Activated CD8-positive, alpha-beta memory T cell treated with anti-CD3 and anti-CD28 coated beads, Interleukin-2, amount 50 U/mL, for 48 hours (primary cell): ENCODE measurements around the gene SAXO1.
"Not testable (repeated sequence)": the region's sequence is repeated elsewhere in the genome, so short reads cannot be mapped to it uniquely, and the experiment has no call there.

Experiments
- DNase-seq: peaks from one replicate; pipeline ENCODE4 v3.0.0-alpha.2; 2020

The SAXO1 gene, protein sequence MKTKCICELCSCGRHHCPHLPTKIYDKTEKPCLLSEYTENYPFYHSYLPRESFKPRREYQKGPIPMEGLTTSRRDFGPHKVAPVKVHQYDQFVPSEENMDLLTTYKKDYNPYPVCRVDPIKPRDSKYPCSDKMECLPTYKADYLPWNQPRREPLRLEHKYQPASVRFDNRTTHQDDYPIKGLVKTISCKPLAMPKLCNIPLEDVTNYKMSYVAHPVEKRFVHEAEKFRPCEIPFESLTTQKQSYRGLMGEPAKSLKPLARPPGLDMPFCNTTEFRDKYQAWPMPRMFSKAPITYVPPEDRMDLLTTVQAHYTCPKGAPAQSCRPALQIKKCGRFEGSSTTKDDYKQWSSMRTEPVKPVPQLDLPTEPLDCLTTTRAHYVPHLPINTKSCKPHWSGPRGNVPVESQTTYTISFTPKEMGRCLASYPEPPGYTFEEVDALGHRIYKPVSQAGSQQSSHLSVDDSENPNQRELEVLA

DNA sequence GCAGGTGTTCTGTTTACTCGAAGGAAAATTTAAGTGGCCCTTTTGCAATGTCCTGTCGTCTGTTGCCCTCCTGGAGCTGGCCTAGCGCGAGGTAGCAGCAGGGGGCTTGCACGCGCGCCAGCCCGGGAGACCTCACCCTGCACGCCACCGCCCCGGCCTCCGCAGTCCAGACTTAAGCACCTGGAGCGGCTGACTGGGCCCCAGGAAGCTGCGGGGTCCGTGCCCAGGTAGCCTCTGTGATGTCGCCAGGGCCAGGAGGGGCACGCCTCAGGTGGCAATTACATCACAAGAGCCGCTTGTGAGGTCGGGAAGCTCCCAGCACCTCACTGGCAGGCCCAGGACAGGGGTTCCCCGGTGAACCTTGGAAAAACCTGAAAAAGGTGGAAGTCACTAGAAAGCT is at the start of gene SAXO1:
SAXO1 (minus strand) TSS at position 195 of the 400 bp plus-strand sequence. CDS start 301 bp downstream, outside the sequence.
- no peak for DNase-seq

DNA sequence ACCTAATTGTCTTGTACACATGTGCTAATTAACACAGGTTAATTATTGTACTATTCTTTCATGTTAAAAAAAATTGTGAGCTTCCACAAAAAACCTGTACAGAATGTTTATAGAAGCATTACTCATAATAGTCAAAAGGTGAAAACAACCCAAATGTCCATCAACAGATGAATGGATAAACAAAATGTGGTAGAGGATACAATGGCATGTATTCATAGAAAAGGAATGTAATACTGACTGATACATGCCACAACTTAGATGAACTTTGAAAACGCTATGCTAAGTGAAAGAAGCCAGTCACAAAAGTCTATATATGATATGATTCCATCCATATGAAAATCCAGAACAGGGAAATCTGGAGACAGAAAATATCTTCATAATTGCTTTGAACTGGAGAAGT is 41.8 kb upstream of the SAXO1 start:
- no peak for DNase-seq

DNA sequence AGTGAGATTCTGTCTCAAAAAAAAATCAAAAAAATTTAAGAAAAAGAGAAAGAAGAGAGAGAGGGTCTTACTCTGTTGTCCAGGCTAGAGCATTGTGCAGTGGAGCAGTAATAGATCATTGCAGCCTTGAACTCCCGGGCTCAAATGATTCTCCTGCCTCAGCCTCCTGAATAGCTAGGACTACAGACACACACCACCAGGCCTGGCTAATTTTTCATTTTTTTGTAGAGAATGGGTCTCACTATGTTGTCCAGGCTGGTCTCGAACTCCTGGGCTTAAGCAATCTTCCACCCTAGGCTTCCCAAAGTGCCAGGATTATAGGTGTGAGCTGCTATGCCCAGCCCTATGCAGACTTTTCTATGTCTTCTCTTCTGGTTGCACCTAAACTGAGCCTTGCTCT is 41.2 kb upstream of the SAXO1 start:
- no peak for DNase-seq

DNA sequence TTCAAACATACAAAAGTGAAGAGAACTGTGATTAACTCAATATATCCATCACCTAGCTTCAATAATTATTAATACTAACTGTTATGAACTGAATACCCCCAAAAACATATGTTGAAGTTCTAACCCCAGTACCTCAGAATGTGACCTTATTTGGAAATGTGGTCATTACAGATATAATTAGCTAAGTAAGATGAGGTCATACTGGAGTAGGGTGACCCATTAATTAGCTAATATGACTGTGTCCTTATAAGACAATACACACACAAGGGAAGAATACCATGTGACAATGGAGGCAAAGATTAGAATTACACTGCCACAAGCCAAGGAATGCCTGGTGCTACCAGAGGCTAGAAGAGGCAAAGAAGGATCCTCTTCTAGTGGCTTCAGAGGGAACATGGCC is 24.0 kb upstream of the SAXO1 start:
- no peak for DNase-seq

DNA sequence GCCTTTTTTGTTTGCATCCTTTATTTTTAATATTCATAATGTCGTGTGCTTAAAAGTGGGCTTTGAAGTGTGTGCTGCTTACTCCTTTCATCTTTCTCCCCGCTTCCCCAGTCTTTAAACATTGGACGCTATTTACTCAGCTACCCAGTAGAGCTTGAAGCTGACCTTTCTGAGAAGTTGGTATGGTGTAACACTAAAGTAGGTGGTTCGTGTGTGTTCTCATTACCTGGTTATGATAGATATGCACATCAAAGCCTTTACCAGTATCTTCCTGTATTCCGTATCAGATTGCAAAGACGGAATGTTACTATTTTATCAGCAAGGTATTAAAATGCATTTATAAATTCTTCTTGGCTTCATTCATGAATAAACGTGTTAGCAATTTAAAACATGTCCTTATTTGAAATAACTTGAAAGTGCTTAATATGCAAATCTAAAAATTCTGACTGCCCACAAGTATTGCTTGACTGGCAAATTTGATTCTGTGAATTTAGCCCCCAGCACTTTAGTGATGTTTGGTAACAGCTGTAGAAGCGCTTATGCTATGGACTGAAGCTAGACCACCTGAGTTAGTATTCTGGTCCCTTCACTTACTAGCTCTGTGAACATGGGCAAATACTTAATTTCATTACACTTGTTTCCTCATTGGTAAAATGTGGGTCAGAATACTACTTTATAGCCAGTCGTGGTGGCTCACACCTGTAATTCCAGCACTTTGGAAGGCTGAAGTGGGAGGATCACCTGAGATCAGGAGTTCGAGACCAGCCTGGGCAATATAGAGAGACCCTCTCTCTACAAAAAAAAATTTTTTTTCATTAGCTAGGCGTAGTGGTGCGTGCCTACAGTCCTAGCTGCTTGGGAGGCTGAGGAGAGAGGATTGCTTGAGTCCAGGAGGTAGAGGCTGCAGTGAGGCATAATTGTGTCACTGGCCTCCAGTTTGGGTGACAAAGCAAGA is 17.9 kb upstream of the SAXO1 start:
- DNase-seq: no peak

DNA sequence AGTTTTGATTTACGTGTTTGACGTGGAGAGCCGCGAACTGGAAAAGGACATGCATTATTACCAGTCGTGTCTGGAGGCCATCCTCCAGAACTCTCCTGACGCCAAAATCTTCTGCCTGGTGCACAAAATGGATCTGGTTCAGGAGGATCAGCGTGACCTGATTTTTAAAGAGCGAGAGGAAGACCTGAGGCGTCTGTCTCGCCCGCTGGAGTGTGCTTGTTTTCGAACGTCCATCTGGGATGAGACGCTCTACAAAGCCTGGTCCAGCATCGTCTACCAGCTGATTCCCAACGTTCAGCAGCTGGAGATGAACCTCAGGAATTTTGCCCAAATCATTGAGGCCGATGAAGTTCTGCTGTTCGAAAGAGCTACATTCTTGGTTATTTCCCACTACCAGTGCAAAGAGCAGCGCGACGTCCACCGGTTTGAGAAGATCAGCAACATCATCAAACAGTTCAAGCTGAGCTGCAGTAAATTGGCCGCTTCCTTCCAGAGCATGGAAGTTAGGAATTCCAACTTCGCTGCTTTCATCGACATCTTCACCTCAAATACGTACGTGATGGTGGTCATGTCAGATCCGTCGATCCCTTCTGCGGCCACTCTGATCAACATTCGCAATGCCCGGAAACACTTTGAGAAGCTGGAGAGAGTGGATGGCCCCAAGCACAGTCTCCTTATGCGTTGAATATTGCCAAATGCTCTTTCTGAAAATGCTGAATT is 17.1 kb upstream of the SAXO1 start:
- DNase-seq: no peak

DNA sequence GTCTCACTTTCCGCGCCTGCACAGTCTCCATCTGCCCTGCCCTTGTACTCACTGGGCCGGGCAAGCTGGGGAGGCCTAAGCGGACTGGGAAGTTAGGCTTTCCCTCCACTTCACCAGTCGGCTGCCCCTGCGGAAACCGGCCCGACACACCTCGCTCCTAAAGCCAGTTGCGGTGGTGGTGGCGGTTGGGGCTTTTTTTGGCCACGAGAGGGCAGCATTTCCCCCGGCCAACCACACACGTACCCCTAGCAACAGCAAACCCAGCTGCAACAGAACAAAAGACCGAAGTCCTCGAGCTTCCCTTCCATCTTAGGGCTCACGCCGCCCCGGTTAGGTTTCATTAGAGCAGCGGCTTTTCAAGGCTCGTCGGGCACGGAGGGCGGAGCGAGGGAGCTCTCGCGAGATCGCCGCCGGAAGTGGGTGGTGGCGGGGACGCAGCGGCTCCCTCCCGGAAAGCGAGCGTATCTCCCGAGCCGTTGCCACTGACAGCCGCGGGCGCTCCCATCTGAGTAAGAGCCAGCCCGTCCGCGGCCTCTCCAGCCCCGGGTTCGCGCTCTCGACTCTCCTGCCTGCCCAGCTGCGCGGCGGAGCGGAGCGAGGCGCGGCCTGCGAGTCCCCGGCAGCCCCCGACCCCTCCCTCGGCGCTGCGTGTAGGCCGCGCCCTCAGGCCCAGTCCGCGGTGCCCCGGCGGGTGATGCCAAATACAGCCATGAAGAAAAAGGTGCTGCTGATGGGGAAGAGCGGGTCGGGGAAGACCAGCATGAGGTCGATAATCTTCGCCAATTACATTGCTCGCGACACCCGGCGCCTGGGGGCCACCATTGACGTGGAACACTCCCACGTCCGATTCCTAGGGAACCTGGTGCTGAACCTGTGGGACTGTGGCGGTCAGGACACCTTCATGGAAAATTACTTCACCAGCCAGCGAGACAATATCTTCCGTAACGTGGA is 16.2 kb upstream of the SAXO1 start, which contains the start of gene RRAGA:
RRAGA (plus strand) TSS at position 462 of the 951 bp plus-strand sequence; CDS start at position 695, 233 bp downstream.
- DNase-seq: peak; percentile 96

DNA sequence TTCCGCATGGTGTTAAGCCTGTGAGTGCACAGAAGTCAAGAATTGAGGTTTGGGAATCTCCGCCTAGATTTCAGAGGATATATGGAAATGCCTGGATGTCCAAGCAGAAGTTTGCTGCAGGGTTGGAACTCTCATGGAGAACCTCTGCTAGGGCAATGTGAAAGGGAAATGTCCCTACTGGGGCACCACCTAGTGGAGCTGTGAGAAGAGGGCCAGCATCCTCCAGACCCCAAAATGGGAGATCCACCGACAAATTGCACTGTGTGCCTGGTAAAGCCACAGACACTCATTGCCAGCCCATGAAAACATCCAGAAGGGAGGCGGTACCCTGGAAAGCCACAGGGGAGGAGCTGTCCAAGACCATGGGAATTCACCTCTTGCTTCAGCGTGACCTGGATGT is 3.6 kb upstream of the SAXO1 start:
- no peak for DNase-seq

DNA sequence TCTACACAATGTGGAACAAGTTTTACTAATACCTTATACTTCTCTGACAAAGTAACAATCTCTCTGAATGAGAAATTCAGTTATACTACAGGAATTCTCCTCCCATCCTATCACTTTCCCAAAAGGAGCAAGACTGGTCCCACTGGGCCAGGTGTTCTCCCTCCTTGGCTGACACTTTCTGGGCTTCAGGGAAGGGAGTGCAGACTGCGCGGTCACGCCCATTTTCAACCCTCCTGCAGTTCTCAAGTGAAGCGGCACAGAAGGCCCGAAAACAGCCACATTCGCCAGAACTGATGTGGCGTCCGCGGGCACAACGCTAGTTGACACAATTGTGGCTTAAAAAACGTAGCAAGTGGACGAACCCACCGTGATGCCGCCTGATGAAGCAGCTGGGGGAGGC is 603 bp downstream of the SAXO1 start:
- DNase-seq: no peak

DNA sequence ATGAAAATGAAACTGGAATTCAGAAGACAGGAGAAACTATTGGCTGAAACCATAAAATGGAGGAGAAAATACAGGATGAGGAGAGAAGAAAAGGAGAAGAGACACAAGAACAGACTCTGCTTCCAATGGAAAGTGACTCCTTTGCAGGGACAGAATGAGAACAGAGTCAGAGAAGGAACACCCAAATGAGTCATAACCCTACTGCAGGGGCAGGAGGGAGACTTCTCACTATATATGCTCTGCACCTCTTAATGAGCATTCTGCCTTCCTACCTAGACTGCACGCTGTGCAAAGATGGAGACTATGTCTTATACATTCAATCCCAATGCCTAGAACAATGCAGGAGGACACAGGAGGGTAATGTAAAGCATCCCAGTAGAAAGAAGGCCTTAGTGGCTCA is 2.1 kb downstream of the SAXO1 start:
- DNase-seq: no peak

DNA sequence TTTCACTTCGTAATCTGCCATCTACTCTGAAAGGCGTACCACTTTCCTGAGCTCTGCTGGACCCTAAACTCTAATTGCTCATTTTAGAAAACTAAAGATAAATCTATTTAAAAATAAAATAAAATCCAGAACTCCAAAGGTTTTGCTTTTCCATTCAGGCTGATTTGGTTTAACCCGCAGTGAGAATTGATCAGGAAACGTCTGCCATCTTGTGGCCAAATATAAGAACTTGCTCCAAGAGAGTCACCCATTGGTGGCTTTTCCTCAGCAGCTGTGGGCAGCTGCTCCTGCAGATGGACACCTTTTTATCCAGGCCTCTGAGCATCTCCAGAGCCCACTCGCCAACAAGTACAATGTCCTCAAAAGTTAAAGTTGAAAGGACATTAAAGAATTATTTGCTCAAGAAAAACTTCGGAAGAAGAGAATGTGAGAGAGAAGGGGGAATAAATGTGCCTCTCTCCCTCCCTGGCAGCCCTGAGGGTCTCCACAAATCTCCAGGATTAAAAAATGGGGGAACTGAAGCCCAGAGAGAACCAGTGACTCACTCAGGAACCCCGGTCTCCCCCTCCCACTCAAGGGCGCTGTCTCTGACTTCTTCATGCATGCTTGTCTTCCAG is 4.1 kb downstream of the SAXO1 start:
- no peak for DNase-seq

DNA sequence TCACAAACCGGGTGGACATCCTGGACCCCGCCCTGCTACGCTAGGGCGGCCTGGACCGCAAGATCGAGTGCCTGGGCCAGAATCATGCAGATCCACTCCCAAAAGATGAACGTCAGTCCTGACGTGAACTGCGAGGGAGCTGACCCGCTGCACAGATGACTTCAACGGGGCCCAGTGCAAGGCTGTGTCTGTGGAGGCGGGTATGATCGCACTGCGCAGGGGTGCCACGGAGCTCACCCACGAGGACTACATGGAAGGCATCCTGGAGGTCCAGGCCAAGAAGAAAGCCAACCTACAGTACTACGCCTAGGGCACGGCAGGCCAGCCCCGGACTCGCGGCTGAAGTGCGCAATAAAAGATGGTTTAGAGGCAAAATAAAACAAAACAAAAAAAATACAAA is 5.2 kb downstream of the SAXO1 start:
- no peak for DNase-seq

DNA sequence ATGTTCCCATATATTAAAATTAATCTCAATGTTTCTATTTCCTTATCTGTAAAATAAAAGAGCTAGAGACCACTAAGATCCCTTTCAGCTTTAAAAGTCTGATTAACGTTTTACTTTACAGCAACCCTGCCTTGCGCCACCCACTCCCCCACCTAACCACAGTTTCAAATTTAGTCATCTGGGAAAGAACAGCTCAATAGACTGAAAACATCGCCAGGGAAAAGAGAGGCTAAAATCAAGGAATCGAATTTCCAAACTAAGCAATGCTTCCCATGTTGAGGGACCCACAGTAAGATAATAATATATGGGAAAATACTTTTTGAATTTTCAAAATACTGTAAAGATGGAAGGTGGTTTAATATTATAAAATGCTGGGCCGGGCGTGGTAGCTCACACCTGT is 6.6 kb downstream of the SAXO1 start:
- DNase-seq: no peak

DNA sequence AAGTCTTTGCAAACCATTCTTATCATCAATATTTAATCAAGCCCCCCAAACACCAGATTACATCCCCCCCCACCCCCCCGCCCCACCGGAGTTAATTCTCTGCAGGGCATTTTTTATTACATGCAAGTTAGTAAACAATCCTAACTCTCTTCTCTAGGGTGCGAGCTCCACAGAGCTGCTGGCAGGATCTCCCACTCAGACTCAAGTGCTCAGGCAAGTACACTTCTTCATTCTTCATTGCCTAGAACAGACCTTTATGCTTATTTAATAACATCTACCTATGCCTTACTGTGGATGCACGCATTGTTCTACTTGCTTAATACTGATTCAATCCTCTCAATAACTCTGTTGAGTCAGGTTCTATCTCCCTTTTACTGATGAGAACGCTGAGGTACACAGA is 9.9 kb downstream of the SAXO1 start:
- DNase-seq: no peak

DNA sequence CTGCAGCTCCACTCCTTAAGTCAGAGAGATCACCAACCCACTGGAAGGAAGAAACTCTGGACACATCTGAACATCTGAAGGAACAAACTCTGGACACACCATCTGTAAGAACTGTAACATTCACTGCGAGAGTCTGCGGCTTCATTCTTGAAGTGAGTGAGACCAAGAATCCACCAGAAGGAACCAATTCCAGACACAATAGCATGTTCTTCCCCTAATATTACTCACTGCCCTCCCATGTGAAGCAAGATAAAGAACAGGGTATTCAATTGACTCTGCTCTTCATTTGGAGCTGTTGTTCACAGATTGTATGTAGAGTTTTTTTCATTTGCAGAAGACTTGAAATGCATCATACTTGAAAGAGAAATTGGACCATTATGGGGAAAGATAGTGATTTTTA is 10.8 kb downstream of the SAXO1 start:
- no peak for DNase-seq

DNA sequence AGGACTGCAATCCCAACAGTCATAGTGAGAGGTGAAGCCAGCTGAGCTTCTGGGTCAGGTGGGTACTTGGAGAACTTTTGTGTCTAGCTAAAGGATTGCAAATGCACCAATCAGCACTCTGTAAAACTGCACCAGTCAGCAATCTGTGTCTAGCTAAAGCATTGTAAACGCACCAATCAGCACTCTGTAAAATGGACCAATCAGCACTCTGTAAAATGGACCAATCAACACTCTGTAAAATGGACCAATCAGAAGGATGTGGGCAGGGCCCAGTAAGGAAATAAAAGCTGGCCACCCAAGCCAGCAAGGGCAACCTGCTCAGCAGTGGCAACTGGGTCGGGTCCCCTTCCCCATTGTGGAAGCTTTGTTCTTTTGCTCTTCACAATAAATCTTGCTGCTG is 11.4 kb downstream of the SAXO1 start:
- DNase-seq: not testable (repeated sequence)

DNA sequence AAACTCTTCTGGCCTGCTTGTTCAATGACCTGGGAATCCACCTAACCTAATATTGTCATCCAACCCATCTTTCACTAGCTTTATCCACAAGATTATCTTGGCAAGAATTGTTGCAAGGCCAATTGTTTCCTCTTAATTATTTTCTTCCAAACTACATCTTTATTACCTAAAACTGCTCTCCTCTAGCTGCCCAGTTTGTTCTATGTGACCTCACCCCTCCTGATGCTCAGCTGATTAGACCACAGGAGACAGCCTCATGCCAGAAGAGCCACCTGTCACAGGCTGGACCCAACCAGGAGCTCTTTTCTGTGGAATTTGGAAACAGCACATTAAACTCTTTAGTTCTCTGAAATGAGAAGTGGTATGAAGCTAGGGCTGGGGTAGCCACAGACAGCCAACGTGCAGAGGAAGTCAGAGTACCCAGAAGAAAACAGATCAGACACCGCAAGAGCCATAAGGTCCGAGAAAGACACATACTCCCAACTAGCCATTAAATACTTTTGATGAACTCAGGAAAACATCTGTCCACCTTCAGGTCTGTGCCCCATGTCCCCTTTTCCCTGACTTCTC is 12.0 kb downstream of the SAXO1 start:
- no peak for DNase-seq

DNA sequence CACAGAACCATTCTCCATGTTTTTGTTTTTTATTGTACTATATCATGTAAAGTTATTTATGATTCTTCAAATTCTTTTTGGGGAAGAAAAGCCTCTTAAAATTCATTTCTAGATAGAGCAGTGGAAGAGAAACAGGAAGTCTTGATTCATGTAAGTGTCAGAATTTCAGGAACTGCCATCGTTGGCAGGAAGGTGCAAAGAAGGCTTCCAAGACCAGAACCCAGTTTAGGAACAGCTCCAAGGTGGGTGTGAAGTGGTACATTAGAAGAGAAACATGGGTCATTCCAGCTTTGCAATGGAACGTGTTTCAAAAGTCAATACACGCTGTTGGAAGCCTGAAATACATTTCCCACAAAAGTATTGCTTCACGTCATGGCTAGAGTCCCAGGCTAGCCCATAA is 14.8 kb downstream of the SAXO1 start:
- DNase-seq: no peak

DNA sequence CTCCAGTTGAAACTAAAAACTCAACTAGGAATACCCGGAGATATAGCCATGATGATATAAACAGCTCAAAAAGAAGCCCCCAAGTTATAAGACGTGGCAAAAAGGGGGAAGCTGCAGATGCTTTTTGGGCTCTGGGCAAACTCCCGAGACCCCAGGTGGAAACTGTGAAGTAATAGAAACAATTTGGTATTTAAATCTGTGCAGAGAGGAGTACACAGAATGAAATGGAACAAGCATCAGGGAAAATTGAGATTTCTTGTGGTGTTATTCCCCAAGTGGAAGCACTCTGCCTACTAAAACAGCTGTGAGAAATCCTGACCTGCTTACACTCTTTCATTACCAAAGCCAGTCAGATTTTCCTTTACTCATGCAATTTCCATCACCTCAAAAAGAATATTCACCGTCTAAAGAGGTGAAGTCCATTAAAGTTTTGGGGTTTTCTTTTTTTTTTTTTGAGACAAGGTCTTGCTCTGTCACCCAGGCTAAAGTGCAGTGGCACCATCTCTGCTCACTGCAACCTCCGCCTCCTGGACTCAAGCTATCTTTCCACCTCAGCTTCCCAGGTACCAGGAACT is 23.5 kb downstream of the SAXO1 start:
- no peak for DNase-seq

DNA sequence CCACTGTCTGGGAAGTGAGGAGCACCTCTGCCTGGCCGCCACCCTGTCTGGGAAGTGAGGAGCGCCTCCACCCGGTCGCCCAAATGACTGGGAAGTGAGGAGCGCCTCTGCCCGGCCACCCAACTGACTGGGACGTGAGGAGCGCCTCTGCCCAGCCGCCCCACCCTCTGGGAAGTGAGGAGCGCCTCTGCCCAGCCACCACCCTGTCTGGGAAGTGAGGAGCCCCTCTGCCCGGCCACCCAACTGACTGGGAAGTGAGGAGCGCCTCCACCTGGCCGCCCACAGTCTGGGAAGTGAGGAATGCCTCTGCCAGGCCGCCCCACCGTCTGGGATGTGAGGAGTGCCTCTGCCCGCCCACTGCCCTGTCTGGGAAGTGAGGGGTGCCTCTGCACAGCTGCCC is 32.9 kb downstream of the SAXO1 start:
- no peak for DNase-seq
